Epidermal melanocyte (primary cell): ENCODE results near the gene PPFIBP2.

Experiments used
- DNase-seq: peaks from one replicate; pipeline ENCODE4 v3.0.0; 2011; ENCODE audit warnings: low spot score; ENCODE audit not compliant: insufficient read length

Gene PPFIBP2

DNA sequence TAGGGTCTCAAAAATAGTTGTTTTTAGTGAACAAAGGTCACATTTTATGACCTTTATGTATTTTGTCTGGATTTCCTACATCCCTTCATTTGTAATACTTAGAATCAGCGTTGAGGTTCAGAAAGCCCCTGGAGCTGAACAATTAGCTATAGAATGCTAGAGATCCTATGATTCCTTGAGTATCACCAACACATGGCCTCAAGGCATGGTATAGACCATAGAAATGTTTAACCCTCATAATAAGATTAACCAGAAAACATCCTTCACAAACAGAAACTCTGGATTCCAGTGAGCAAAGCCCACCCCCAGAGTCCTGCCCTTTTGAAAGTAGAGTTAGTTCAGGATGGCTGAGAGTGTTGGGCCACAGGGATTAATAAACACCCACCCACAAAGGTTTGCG lies 82.2 kb downstream of the PPFIBP2 start:
- no peak for DNase-seq

DNA sequence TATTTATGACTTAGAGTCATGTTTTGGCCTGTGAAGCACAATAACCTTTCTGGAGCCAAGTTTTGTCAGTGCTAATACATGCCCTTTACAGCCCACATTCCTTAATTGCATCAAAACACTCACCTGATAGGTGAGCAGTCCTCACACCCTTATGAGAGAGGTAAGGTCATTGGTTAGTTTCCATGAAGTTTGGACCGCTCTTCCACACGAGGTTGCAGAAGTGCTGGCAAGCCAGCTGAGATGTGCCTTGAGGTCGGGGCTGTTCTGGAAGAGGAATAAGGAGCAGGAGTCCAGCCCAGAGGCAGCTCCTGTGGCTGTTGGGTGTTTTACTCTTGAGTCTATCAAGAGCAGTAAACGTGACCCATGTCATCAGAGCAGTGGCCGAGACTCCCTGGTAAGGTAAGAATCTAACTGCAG lies 83.2 kb downstream of the PPFIBP2 start:
- DNase-seq, result no peak

DNA sequence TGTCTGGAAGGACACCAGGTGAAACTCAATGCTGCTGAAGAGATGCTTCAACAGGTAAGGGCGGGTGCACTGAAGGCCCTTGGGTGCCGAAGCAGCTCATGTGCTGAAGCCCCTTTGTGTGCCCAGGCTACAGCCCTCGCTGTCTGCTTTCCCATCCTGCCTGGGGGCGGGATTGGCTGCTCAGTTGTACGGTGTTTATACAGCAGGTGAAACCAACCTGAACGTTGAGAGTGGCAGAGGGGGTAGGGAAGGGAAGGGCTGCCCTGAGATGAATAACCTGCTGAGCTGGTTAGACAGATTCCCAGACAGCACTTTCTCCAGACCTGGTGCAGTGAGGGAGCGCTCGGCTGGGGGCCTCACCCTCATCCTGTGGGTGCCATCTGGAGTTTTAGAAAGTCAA lies 83.8 kb downstream of the PPFIBP2 start:
- DNase-seq, result no peak

DNA sequence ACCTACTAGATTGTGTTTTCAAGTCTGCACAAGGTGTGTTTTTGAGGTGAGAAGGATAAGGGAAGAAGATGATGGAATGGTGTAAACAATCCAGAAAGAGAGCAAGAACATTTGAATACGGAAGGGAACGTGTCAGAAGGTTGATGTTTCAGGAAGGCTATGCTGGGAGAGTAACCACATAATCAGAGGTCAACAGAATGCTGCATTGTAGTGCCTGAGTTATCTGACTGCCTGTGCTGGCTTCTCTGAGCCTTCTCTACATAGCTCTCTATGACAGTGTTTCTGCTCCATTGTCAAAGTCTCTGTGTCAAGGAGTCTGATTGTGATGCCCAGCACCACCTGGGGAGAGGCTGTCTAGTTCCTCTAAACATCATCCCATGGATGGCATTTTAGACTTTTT lies 85.4 kb downstream of the PPFIBP2 start:
- no peak for DNase-seq

DNA sequence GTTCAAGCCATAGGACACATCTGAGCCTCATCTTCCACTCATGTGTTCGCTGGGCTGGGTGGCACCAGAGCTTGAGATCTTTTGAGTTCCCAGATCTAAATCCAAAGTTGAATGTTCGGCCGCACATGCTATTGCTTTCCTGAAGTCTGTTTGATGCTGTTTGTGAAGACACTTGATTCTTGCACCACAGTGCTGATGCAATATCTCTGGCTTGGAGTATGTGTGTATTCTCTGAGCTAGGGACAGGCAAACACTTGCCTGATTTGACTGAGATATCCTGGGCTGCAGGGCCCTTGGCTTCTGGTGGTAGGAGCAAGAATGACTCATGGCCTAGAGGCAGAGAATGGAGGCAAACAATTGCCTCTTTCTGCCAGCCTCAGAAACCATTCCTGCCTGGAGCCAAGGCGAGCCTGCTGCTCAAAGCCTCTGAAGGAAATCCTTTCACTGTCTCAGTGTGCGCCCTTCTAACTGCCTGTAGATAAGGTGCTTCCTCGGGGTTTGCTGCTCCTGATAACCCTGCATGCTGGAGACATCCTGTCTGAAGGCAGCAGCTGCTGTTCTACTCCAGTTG lies 86.5 kb downstream of the PPFIBP2 start:
- DNase-seq, result peak; percentile 26

DNA sequence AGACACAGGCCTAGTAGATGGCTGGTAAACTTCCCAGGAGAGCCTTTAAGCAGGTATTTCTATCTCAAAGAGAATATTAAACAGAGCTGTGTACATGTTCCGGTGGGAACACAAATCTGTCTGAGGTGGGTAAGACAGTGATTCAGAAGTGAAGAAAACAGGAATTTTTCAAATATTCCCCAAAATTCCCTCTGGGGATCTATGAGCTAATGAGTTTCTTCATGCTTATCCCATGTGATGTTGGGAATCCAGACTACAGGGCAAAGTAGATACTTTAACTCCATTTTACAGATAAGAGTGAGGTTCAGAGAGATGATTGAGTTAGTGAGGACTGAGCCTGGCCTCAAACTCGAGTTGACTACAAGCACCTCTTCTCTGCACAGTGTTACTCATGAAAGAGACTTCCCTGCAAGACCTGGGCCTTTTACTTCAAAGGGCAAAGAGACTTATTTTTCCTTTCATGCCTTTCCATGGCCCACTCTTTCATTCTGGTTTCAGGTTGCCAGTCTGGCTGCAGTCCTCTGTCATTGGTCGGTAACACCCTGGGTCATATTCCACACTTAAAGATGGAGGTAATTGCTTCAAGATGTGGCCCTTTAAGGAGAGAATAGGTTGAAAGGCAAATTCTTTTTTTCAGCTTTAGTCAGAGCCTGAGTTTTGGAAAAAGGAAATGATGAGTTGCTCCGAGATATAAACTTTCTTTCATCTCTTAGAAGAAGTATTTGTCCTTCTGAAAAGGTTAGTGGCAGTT lies 89.4 kb downstream of the PPFIBP2 start:
- no peak for DNase-seq

DNA sequence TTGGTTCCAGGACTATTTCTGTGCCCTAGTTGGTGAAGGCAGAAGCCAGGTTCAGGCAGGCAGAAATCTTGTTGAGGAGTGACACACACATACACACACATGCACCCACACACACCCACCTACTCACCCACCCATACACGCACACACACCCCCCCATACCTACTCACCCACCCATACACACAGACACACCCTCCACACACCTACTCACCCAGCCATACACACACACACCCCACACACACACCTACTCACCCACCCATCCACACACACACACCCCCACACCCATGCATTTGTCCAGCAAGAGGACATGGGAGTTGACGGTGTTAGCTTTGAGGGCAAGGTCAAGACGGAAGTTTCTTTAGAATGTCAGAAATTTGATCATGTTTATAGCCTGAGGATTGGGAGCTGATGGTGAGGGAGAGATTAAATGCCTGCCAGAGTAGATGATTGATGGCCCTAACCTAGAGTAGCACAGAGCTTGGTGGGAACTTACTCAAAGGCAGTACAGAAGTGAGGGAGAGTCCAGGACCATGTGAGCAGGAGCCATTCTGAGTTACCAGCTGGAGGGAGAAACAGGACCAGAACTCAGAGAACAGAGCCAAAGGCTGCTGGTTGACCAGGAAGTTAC lies 90.6 kb downstream of the PPFIBP2 start:
- DNase-seq, result no peak

DNA sequence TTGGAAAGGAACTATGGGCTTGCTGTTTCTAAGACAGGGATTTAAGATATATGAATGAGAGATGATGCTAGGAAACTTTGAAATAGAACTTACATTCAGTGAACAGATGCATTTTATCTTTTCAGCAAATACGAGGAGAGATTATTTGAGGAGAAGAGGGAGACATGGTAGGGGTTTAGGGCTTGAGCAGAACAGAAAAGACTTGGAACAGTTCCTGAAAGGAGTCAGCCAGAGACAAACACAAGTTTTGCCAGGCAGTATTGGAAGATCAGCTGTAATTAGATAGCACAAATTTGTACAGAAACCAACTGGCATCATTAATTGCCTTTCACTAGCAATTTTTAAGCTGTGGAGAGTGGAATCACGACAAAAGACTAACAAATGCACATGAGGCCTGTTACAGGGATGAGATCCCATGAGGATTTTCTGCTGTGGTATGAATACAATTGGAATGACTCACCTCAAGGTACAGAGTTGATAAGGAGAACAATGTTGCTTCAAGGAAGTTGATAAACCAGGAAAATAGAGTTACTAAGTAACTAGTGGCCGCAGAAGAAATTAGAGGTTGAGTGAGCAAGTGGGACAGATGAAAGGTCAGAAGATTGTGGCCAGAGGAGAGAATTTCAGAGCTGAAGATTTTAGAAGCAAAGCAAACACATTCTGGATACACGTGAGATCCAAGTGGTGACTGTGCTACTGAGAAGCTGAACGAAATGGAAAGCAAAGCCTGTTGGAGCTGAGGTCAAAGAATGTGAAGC lies 91.6 kb downstream of the PPFIBP2 start:
- no peak for DNase-seq

DNA sequence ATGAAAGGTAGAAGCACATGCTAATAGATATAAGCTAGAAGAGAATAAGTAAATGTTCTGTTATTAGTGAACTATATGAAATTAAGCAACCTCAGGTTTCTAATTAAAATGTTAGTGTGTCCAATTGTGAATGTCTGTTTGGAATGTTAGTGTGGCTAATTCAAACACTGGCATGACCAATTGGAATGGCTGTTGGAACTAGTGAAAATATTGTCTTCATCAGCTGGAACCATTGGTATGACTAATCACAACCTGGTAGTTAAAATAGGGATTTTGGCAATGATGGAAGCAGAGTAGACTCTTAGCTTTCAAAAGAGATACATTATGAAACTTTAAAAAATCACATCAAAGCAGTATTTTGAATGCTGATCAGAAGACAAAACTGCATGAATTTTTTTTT lies 92.7 kb downstream of the PPFIBP2 start:
- DNase-seq, result no peak

DNA sequence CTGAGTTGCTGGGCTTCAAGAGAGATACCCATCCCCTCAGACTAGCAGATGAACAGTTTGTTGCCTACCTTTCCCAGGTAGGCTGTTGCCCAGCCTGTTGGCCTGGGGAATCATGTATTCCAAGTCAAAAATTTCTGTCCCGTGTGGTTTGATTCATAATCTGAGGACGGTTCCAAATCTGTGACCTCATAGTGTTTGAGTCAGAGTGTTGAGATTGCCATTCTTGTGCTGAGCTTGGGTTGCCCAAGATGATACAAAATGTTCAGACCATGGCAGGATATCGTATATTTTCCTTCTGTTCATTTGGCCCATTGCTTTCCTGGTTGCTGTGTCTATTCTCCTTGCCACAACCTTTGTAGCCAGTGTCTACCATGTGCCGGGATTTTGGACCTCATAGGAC lies 95.2 kb downstream of the PPFIBP2 start:
- no peak for DNase-seq

DNA sequence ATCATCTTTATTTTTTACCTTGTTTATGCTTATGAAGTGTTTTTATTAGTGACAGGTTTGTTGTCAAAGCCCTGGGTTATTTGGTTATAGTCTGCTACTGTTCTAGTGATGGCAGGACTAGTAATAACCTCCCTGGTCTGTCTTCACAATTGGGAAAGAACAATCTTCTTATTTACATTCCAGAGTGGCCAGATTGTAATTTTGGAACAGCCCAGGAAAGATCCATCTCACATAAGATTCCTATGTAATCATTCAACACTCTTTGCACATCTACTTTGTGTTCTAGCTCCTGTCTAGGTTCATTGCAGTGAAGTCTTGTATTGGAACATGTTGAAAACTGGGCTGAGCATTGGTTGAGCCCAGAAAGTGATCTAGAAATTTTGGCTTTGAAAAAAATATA lies 95.7 kb downstream of the PPFIBP2 start:
- DNase-seq, result no peak

DNA sequence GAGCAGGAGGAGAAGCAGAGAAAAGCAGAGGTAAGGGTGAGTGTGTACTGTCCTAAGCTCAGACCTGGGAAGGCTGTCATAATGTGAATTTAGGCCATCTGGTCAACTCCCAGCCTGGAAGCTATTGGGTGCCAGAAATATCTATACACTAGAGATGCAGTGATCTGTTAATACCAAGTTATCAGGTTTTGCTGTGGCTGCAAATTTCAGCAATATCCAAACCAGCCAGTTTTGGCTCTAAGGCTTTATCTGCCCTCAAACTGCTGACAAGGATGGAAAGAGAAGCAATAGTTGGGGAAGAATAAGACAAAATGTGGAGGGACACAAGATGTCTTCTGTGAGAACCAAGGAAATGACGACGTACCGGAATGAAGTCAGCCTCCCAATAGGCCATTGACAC lies 96.6 kb downstream of the PPFIBP2 start:
- no peak for DNase-seq

DNA sequence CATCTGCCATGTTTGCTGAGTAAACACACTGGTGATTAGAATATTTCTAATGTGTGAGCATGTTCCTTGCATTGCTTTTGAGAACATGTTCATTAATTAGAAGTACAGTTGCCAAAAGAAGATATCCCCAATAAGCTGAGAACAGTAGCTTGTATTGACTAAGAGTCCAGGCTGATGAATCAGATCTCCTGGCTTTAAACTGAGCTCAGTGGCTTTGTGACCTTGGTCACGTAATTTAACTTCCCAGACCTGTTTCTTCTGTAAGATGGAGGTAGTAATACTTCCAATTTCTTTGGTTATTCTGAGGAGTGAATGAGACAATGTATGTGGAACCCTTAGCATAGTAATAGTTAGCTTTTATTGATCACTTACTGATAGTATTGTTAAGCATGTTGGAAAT lies 97.6 kb downstream of the PPFIBP2 start:
- no peak for DNase-seq

DNA sequence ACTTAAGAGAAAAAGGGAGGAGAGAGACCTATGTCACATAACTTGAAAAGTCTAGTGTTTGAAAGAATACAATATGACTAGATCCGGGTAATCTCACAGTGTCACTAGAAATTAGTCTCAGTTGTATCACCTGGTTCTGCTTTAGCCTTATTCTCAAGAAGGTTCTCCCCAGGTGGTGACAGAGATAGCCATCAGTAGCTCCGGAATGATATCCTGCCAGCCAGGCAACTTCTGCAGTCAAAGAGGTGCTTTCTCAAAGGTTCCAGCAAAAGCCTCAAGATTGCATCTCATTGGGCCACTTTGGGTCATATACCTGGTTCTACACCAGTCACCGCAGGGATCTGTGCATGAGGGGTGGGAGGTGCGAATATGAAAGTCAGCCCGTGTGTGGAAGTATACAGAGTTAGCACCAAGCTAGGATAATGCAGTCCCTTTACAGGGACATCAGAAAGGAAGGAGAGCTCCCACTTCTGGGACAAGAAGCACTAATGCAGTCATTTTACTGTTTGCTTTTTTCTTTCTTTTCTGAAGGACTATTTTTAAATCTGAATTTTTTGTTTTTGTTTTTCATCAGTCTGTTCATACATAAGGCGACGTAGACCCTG lies 98.4 kb downstream of the PPFIBP2 start:
- no peak for DNase-seq

DNA sequence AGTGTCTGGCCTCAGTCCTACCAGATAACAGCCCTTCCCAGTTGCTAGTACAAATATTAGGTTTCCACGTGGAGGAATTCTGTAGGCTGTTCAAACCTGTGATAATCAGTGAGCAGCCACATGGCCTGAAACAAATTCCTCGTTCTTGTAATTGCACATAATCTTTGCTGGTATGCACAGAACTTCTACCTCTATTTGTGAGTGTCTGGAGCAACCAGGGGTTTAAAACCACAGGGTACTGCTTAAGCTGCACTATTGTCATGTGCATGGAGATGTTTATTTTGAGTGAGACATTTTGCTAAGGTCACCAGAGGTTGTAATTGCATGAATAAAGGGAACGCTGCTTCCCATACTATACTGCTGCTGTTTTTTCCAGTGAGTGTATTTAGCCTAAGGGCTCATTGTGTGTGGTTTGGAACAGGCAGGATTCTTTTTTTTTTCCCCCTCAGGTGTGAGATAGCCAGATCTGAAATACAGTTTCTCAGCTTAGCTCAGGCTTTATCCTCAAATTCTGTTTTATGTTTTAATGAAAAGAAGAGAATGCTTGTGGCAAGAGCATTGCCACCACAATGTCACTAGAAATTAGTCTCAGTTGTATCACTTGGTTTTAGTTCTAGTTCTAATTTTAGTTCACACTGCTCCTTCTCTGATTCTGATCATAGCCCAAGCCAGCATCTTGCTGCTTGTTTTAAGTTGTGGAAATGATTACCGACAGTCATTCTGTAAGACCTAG lies 99.0 kb downstream of the PPFIBP2 start:
- DNase-seq, result peak; percentile 23

DNA sequence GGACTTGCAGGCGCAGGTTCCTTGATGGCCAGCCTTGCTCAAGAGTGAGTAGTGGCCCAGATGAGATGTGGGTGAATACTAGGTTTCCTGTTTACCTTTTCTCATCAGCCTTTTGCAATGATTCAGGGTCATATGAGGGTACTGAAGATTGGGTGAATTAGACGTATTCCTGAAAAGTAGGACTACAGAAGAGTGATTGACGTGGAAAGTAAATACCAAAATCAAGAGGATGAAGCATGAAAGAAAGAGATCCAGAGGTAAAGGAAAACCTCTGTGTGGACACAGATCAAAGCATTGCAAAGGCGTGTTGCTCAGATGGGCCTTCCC lies 99.6 kb downstream of the PPFIBP2 start:
- DNase-seq, result no peak

DNA sequence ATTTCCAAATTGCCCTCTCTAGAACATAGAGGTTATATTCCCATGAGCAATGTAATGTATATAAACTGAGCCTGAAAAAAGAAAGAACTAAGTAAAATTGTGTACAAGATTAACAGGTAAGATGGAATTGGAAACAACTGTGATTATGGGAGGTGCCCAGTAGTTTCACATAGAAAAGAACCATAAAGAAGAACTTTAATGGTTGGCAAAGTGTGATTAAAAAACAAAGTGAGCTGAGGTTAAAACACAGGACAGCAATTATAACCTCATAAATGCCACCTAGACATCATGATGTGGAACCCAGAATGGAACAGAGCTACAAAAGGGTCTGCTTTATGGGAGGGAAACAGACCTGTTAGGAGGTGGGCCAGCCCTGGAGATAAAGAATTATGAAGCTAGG lies 100.9 kb downstream of the PPFIBP2 start:
- DNase-seq, result no peak

DNA sequence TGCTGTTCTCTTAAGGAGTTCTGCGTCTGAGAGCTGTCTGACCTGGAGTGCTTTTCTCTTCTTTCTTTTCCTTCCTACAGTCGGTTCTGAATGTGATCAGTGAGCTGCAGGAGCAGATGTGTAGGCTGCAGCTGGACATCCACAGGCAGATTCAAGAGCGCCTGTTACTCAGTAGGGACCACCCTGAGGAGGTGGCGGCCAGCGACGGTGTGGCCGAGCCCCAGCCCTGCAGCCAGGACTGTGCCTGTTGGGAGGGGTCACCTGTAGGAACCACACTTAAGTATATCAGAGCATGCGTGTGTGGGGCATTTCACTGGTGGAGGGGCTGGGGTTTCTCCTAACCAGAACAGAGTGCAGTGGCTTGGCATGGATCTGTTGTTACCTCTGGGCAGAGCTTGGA lies 103.2 kb downstream of the PPFIBP2 start:
- DNase-seq, result no peak

DNA sequence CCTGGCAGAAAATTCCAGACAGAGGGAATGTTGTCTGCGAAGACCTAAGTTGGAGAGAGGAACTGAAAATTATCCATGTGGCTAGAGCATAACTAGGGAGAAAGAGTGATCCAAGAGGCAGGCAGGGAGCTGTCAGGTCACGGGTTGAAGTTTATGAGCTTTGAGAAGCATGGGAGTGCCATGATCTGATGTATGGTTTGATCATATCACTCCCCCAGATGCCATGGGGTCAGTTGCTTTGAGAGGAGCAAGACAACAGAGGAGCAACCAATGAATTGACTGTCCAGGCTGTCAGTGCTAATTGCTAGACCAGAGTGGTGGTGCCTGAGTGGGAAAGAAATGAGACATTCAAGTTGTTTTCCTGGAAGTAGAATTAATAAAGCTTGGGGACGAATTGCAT lies 105.5 kb downstream of the PPFIBP2 start:
- DNase-seq, result no peak

DNA sequence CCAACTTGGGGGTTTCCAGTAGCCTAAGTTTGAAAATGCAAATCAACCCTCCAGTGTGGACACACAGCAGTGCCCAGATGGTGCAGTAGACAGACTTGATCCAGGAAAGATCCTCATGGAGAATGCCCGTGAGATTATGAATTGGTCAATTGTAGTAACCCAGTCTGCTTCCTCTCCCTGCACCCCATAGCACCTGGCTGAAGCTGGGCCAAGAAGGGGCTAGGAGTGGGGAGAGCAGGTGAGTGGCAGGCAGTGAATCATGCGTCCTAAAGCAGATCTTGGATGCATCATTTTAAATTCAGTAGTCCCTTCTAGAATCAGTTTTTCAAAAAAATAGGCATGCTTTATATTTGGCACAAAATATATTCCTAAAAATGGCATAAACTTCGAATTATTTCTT lies 107.3 kb downstream of the PPFIBP2 start:
- DNase-seq, result no peak

DNA sequence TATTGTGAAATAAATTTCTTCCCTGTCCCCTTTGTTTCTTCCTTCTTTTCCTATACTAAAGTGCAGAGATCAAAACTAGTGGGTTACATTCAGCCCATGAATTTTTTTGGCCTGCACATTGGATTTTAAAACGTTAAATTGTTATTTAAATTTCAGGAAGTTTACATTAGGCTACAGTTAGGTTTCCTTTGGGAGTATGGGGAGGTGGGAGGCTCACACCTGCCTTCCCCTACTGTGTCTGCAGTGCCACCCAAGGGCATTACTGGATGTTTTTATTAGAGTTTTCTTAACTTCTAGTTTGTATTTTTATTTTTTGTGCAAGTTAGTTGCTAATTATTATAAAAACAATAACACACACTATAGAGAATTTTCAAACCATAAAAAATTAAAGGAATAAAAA lies 107.8 kb downstream of the PPFIBP2 start:
- no peak for DNase-seq
